ENCODE results near the gene GJC1.

The GJC1 gene

GRCh38 chr17:44775838-44776621 lies 54.1 kb downstream of the GJC1 start:
- no peak for DNase-seq

- DNase-seq = peak; percentile 99
Measured at GRCh38 chr17:44775136-44775837, 54.8 kb downstream of the GJC1 start.

- DNase-seq = peak; percentile 83
Measured at GRCh38 chr17:44774271-44775135, 55.6 kb downstream of the GJC1 start.

GRCh38 chr17:44773140-44773539 lies 56.9 kb downstream of the GJC1 start:
- DNase-seq = no peak

- no peak for DNase-seq
Measured at GRCh38 chr17:44772308-44773045, 57.6 kb downstream of the GJC1 start.

GRCh38 chr17:44770166-44770925 lies 59.7 kb downstream of the GJC1 start:
- no peak for DNase-seq

- no peak for DNase-seq
Measured at GRCh38 chr17:44769647-44770084, 60.4 kb downstream of the GJC1 start.

GRCh38 chr17:44769230-44769629 lies 60.9 kb downstream of the GJC1 start:
- no peak for DNase-seq

GRCh38 chr17:44768505-44769142 lies 61.5 kb downstream of the GJC1 start:
- DNase-seq = no peak

GRCh38 chr17:44767493-44767892 lies 62.6 kb downstream of the GJC1 start:
- DNase-seq = no peak

GRCh38 chr17:44766409-44767038 lies 63.6 kb downstream of the GJC1 start:
- DNase-seq = no peak

GRCh38 chr17:44765965-44766364 lies 64.1 kb downstream of the GJC1 start:
- no peak for DNase-seq

- no peak for DNase-seq
Measured at GRCh38 chr17:44763170-44763569, 66.9 kb downstream of the GJC1 start.

GRCh38 chr17:44761932-44762810 lies 67.9 kb downstream of the GJC1 start:
- DNase-seq = no peak

GRCh38 chr17:44760474-44761308 lies 69.4 kb downstream of the GJC1 start:
- DNase-seq = no peak

- no peak for DNase-seq
Measured at GRCh38 chr17:44759916-44760243, 70.2 kb downstream of the GJC1 start.

GRCh38 chr17:44759086-44759915 lies 70.8 kb downstream of the GJC1 start:
- DNase-seq = no peak
